Esophagus muscularis mucosa (tissue), 3 donors: Measurements from ENCODE around the gene ITGA7.

Experiments used
- CTCF ChIP-seq, 3 experiments: fragments of 200-600 bp in 2 of 3; fragments of 450-650 bp in 1 of 3; sonication (generic) in 2 of 3; IDR thresholded peaks; one replicate each; pipeline ENCODE4 v1.5.1; 2017 to 2019; ENCODE audit warnings: antibody characterized with exemption in 3 of 3, mild to moderate bottlenecking in 2 of 3, moderate library complexity in 1 of 3
- POLR2AphosphoS5 ChIP-seq, 2 donors: sonication (generic); formaldehyde crosslinking; IDR thresholded peaks; one replicate each; pipeline ENCODE4 v1.6.1; 2017; ENCODE audit warnings: antibody characterized with exemption in 2 of 2

GRCh38 chr12:55704824-55705718, 2.6 kb downstream of the ITGA7 start:
- TF ChIP-seq CTCF (IDR thresholded peaks at IDR 0.05) (no peak), POLR2AphosphoS5 (IDR thresholded peaks at IDR 0.05) (no peak)
